8988T (cell line): ENCODE measurements around the gene KRTAP21-3.
"Not testable (repeated sequence)": the region's sequence is repeated elsewhere in the genome, so short reads cannot be mapped to it uniquely, and the experiment has no call there.

Experiments used
- DNase-seq: peaks from one replicate; pipeline ENCODE4 v3.0.0; 2011

The KRTAP21-3 gene, protein sequence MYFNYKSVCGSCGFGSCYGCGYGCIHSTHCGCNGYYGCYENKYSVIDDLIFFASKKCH

DNA sequence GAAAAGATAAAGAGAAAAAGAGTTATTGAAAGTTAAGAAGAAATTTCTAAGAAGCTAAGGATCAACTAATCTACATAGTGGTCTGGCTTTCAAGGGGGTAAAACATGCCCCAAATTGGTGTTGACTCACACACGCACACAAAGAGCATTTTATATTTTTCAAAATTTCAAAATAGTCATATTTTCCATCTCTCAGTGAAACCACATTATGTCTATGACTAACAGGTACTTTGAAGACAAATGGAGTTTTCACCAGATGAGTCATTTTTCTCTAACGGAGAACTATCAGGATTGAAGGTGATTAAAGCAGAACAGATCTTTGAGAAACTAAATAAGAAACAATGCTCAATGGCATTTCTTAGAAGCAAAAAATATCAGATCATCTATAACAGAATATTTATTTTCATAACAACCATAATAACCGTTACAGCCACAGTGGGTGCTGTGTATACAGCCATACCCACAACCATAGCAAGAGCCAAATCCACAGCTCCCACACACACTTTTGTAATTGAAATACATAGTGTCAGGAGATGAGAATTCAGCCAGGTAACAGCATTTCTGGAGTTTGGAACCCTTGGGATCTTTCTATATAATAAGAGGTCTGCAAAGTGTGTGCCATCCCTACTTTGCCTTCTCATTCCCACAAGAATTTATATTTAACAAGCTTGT, at the start of gene KRTAP21-3:
Gene KRTAP21-3, minus strand, starts transcription at position 539 of the 671 bp plus-strand sequence. Its CDS starts 18 bp downstream, at position 521.
- no peak for DNase-seq

GRCh38 chr21:30760776-30761175, 42.2 kb upstream of the KRTAP21-3 start:
- no peak for DNase-seq

DNA sequence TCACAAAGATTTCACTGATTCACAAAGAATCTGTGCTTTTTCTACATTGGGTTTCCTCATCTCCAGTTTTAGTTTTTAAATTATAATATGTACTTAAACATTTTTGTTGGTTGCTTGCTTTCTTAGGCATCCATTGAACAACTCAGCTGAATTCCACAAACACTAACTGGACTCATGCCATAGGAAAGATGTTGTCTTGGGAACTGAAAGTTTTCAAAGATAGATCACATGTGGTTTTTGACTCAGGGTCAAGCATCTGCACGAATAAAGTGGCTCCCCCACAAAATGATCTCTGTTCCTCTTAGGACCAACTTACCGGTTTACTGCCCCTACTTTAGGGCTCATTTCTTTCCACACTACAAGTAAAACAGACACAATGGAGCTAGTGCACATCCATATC, 39.7 kb upstream of the KRTAP21-3 start:
- no peak for DNase-seq

- DNase-seq, result not testable (repeated sequence)
These were observed 36.8 kb upstream of the KRTAP21-3 start, which contains the start of gene KRTAP21-1 for GRCh38 chr21:30755328-30755727. KRTAP21-1 (minus strand) TSS chr21:30755428; CDS start chr21:30755378, 50 bp downstream.

- DNase-seq, result no peak
These were observed 28.6 kb upstream of the KRTAP21-3 start, which contains the start of gene KRTAP21-2 for GRCh38 chr21:30747159-30747558. KRTAP21-2 (minus strand) TSS chr21:30747259; CDS start chr21:30747202, 57 bp downstream.

DNA sequence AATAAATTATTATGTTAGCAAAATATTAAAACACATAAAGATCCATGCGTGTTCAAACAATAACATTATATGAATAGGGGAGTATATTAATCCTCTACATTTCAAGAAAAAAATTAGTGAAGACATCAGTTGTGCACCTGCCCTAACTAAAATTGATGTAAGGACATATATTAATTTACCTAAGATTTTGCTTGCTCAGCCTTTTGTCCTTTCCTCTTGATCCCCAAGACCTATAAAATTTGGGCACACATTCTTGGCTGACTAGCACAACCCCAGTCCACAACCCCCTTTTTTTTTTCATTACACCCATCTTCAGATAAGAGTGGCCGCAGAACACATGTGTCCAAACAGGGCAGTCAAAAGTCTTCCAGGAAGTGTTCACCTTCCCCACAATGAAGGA, 21.9 kb upstream of the KRTAP21-3 start:
- DNase-seq, result no peak

- no peak for DNase-seq
These were observed 14.4 kb upstream of the KRTAP21-3 start for GRCh38 chr21:30733026-30733425.

DNA sequence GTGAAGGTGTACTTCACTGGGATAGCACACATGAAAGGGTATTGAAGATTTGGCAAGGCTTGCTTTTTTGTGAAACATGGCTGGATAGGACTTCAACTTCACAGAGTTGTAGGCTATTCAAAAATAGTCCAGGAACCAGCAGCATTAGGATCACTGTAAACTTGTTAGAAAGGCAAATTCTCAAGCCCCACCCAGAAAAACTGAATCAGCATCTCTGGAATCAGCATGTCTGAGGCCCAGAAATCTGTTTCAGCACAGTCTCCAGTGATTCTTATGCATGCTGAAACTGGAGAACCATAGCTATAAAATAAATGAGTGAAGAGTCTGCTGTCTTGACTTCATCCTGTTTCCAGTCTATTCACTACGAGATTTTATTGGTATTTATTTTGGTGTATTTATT, 8.1 kb upstream of the KRTAP21-3 start:
- DNase-seq, result no peak

GRCh38 chr21:30719401-30719800, 824 bp upstream of the KRTAP21-3 start:
- DNase-seq, result no peak

GRCh38 chr21:30717105-30717504, 1.5 kb downstream of the KRTAP21-3 start:
- DNase-seq, result no peak

GRCh38 chr21:30714946-30715345, 3.6 kb downstream of the KRTAP21-3 start:
- DNase-seq, result no peak

- no peak for DNase-seq
These were observed 4.1 kb downstream of the KRTAP21-3 start for GRCh38 chr21:30714456-30714855.

- DNase-seq, result no peak
These were observed 4.8 kb downstream of the KRTAP21-3 start for GRCh38 chr21:30713766-30714165.

DNA sequence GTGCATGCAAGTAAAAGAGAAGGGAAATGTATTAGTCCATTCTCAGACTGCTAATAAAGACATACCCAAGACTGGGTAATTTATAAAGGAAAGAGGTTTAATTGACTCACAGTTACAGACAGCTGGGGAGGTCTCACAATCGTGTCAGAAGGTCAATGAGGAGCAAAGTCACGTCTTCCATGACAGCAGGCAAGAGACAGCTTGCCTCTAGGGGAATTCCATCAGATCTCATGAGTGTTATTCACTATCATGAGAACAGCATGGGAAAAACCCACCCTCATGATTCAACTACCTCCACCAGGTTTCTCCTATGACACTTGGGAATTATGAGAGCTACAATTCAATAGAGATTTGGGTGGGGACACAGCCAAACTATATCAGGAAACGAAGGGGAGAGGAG, 8.1 kb downstream of the KRTAP21-3 start:
- DNase-seq, result no peak

GRCh38 chr21:30707409-30707808, 11.2 kb downstream of the KRTAP21-3 start:
- no peak for DNase-seq

GRCh38 chr21:30695956-30696355, 22.6 kb downstream of the KRTAP21-3 start:
- no peak for DNase-seq

DNA sequence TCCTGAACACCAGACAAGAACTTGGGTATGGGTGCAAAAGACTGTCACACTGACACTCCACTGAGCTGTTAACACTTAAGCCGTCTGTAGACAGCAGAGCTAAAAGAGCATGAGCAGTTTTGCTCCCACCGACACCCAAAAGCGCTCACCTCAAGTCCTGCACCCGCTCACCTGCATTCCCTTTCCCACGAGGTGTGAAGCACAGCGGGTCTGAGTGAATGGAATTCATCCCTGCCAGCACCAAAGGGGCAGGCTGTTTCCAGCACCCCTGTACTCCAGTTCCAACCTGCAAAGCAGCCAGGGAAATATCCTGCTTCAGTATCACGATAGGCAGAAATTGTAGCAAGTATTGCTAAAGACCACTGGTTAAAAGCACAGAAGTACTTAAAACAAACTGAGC, 28.8 kb downstream of the KRTAP21-3 start:
- no peak for DNase-seq

GRCh38 chr21:30684506-30684905, 34.1 kb downstream of the KRTAP21-3 start:
- DNase-seq, result no peak

DNA sequence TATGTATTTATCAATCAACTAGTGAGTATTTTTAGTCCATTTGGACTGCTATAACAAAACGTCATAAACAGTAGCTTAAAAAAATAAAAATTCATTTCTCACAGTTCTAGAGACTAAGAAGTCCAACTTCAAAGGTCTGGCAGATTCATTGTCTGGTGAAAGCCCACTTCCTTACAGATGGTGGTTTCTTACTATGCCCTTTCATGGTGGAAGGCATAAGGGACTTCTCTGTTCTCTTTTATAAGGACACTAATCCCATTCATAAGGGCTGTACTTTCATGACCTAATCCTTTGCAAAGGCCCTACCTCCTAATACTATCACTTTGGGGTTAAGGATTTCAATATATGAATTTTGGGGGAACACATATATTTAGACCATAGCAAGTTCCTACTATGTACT, 38.0 kb downstream of the KRTAP21-3 start:
- no peak for DNase-seq

GRCh38 chr21:30676737-30677136, 41.8 kb downstream of the KRTAP21-3 start:
- DNase-seq, result no peak

- no peak for DNase-seq
These were observed 44.3 kb downstream of the KRTAP21-3 start for GRCh38 chr21:30674312-30674711.

DNA sequence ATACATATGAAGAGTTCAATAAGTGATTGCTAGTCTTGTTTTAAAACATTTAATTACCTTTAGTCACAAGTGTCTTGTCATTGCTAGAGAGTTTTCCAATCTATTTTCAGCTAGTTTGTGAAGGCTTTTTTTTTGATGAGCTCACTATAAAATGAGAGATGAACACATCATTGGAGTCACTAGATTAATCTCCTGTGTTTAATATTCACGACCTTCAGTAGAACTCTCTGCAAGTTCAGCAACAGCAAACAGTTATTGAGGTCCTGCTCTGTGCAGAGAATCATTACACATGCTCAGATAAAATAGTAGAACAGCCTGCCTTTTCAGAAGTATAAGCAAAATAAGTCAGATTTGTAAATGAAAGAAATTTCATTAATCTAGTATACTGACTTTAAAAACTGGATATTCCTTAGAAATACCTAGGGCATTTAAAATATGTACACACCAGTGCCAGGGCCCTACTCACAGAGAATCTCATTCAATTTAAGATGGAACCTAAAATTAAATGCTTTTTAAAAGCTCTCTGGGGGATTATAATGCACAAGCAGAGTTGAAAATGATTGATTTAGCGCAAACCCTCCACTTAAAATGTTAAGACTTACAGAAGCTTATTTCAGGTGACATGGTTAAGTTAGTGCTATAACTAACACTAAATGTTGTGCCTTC, 45.5 kb downstream of the KRTAP21-3 start:
- no peak for DNase-seq

GRCh38 chr21:30668776-30669175, 49.8 kb downstream of the KRTAP21-3 start:
- no peak for DNase-seq
